ENCODE data around the gene CCNB1IP1. TPM values are rescaled to one million over a fixed set of nuclear protein-coding genes. Genes with fewer than 3 reads are reported as not detected.
"Not testable (repeated sequence)": the region's sequence is repeated elsewhere in the genome, so short reads cannot be mapped to it uniquely, and the experiment has no call there.

CCNB1IP1 gene
- 174 and 295 TPM in 2 replicates for total RNA-seq (2014; rRNA removed; shearing (Covaris generic))

- Histone ChIP-seq H3K27me3 (ENCODE audit: control insufficient read depth, insufficient read depth, low read length) (no peaks in the 10 kb centered on the region), H3K36me3 (replicated peaks; ENCODE audit: control insufficient read depth, insufficient read depth, low read length) (peaks cover 8% of the 10 kb centered on the region), H3K4me3 (ENCODE audit: insufficient read depth, low read depth, low read length) (peak within 1 kb of the TSS; percentile 71)
- DNase-seq: peak; percentile 88
Measured at GRCh38 chr14:20332788-20333493, at the start of gene CCNB1IP1. Gene CCNB1IP1, minus strand, starts transcription at chr14:20333279. Its CDS starts 16,756 bp downstream, at chr14:20316523.

- H3K36me3 ChIP-seq (replicated peaks; ENCODE audit: control insufficient read depth, insufficient read depth, low read length): peaks cover 31% of the 10 kb centered on the region
- no peak overlapping the region for H3K4me3 ChIP-seq (ENCODE audit: insufficient read depth, low read depth, low read length)
- H3K27me3 ChIP-seq (ENCODE audit: control insufficient read depth, insufficient read depth, low read length): no peaks in the 10 kb centered on the region
- DNase-seq: no peak
Measured at GRCh38 chr14:20382526-20382925, 49.4 kb upstream of the CCNB1IP1 start.

- H3K36me3 ChIP-seq (replicated peaks; ENCODE audit: control insufficient read depth, insufficient read depth, low read length): peaks cover 32% of the 10 kb centered on the region
- H3K4me3 ChIP-seq (ENCODE audit: insufficient read depth, low read depth, low read length): no peak overlapping the region
- no peaks in the 10 kb centered on the region for H3K27me3 ChIP-seq (ENCODE audit: control insufficient read depth, insufficient read depth, low read length)
- DNase-seq: no peak
Measured at GRCh38 chr14:20381341-20381740, 48.3 kb upstream of the CCNB1IP1 start.

- Histone ChIP-seq H3K27me3 (ENCODE audit: control insufficient read depth, insufficient read depth, low read length) (no peaks in the 10 kb centered on the region), H3K36me3 (replicated peaks; ENCODE audit: control insufficient read depth, insufficient read depth, low read length) (peaks cover 30% of the 10 kb centered on the region), H3K4me3 (ENCODE audit: insufficient read depth, low read depth, low read length) (no peak overlapping the region)
- no peak for DNase-seq
Measured at GRCh38 chr14:20380681-20381080, 47.6 kb upstream of the CCNB1IP1 start.

- no peak for DNase-seq
- H3K27me3 ChIP-seq (ENCODE audit: control insufficient read depth, insufficient read depth, low read length): no peaks in the 10 kb centered on the region
- peaks cover 26% of the 10 kb centered on the region for H3K36me3 ChIP-seq (replicated peaks; ENCODE audit: control insufficient read depth, insufficient read depth, low read length)
- no peak overlapping the region for H3K4me3 ChIP-seq (ENCODE audit: insufficient read depth, low read depth, low read length)
Measured at GRCh38 chr14:20379743-20380142, 46.7 kb upstream of the CCNB1IP1 start.

GRCh38 chr14:20377171-20377570, 44.1 kb upstream of the CCNB1IP1 start:
- DNase-seq: no peak
- Histone ChIP-seq H3K4me3 (ENCODE audit: insufficient read depth, low read depth, low read length) (no peak overlapping the region), H3K36me3 (replicated peaks; ENCODE audit: control insufficient read depth, insufficient read depth, low read length) (peaks cover 25% of the 10 kb centered on the region), H3K27me3 (ENCODE audit: control insufficient read depth, insufficient read depth, low read length) (no peaks in the 10 kb centered on the region)

GRCh38 chr14:20376071-20376588, 43.1 kb upstream of the CCNB1IP1 start:
- Histone ChIP-seq H3K36me3 (replicated peaks; ENCODE audit: control insufficient read depth, insufficient read depth, low read length) (peaks cover 23% of the 10 kb centered on the region), H3K27me3 (ENCODE audit: control insufficient read depth, insufficient read depth, low read length) (no peaks in the 10 kb centered on the region), H3K4me3 (ENCODE audit: insufficient read depth, low read depth, low read length) (no peak overlapping the region)
- peak; percentile 32 for DNase-seq

GRCh38 chr14:20375471-20375870, 42.4 kb upstream of the CCNB1IP1 start:
- H3K36me3 ChIP-seq (replicated peaks; ENCODE audit: control insufficient read depth, insufficient read depth, low read length): peaks cover 23% of the 10 kb centered on the region

GRCh38 chr14:20372796-20373195, 39.7 kb upstream of the CCNB1IP1 start:
- Histone ChIP-seq H3K36me3 (replicated peaks; ENCODE audit: control insufficient read depth, insufficient read depth, low read length) (peaks cover 14% of the 10 kb centered on the region), H3K27me3 (ENCODE audit: control insufficient read depth, insufficient read depth, low read length) (no peaks in the 10 kb centered on the region), H3K4me3 (ENCODE audit: insufficient read depth, low read depth, low read length) (no peak overlapping the region)
- DNase-seq: no peak

More at GRCh38 chr14:20375471-20375870, 42.4 kb upstream of the CCNB1IP1 start:
- H3K27me3 ChIP-seq (ENCODE audit: control insufficient read depth, insufficient read depth, low read length): no peaks in the 10 kb centered on the region
- no peak for DNase-seq
- no peak overlapping the region for H3K4me3 ChIP-seq (ENCODE audit: insufficient read depth, low read depth, low read length)

- no peak for DNase-seq
- peaks cover 5% of the 10 kb centered on the region for H3K36me3 ChIP-seq (replicated peaks; ENCODE audit: control insufficient read depth, insufficient read depth, low read length)
- no peaks in the 10 kb centered on the region for H3K27me3 ChIP-seq (ENCODE audit: control insufficient read depth, insufficient read depth, low read length)
- no peak overlapping the region for H3K4me3 ChIP-seq (ENCODE audit: insufficient read depth, low read depth, low read length)
Measured at GRCh38 chr14:20365928-20366327, 32.8 kb upstream of the CCNB1IP1 start.

GRCh38 chr14:20358474-20358873, 25.4 kb upstream of the CCNB1IP1 start:
- not testable (repeated sequence) for DNase-seq; H3K27me3 ChIP-seq (ENCODE audit: control insufficient read depth, insufficient read depth, low read length); H3K4me3 ChIP-seq (ENCODE audit: insufficient read depth, low read depth, low read length)
- peaks cover 13% of the 10 kb centered on the region for H3K36me3 ChIP-seq (replicated peaks; ENCODE audit: control insufficient read depth, insufficient read depth, low read length)

GRCh38 chr14:20356422-20356821, 23.3 kb upstream of the CCNB1IP1 start:
- peaks cover 19% of the 10 kb centered on the region for H3K36me3 ChIP-seq (replicated peaks; ENCODE audit: control insufficient read depth, insufficient read depth, low read length)
- no peak for DNase-seq
- H3K27me3 ChIP-seq (ENCODE audit: control insufficient read depth, insufficient read depth, low read length): no peaks in the 10 kb centered on the region
- H3K4me3 ChIP-seq (ENCODE audit: insufficient read depth, low read depth, low read length): no peak overlapping the region

GRCh38 chr14:20350860-20351259, 17.8 kb upstream of the CCNB1IP1 start:
- H3K27me3 ChIP-seq (ENCODE audit: control insufficient read depth, insufficient read depth, low read length): no peaks in the 10 kb centered on the region
- H3K36me3 ChIP-seq (replicated peaks; ENCODE audit: control insufficient read depth, insufficient read depth, low read length): peaks cover 22% of the 10 kb centered on the region
- DNase-seq: no peak
- H3K4me3 ChIP-seq (ENCODE audit: insufficient read depth, low read depth, low read length): no peak overlapping the region

- DNase-seq: no peak
- H3K27me3 ChIP-seq (ENCODE audit: control insufficient read depth, insufficient read depth, low read length): no peaks in the 10 kb centered on the region
- H3K4me3 ChIP-seq (ENCODE audit: insufficient read depth, low read depth, low read length): no peak overlapping the region
- peaks cover 27% of the 10 kb centered on the region for H3K36me3 ChIP-seq (replicated peaks; ENCODE audit: control insufficient read depth, insufficient read depth, low read length)
Measured at GRCh38 chr14:20350282-20350681, 17.2 kb upstream of the CCNB1IP1 start.

GRCh38 chr14:20347747-20348146, 14.7 kb upstream of the CCNB1IP1 start:
- H3K36me3 ChIP-seq (replicated peaks; ENCODE audit: control insufficient read depth, insufficient read depth, low read length): peaks cover 26% of the 10 kb centered on the region
- no peak for DNase-seq
- no peaks in the 10 kb centered on the region for H3K27me3 ChIP-seq (ENCODE audit: control insufficient read depth, insufficient read depth, low read length)
- H3K4me3 ChIP-seq (ENCODE audit: insufficient read depth, low read depth, low read length): no peak overlapping the region
